Right kidney (tissue), 1 donor: ENCODE data around the gene ELP4.
"Not testable (repeated sequence)": the region's sequence is repeated elsewhere in the genome, so short reads cannot be mapped to it uniquely, and the experiment has no call there.

ENCODE experiments used
- DNase-seq: peaks from one replicate; pipeline ENCODE4 v3.0.0-alpha.2; 2016

The ELP4 gene

DNA sequence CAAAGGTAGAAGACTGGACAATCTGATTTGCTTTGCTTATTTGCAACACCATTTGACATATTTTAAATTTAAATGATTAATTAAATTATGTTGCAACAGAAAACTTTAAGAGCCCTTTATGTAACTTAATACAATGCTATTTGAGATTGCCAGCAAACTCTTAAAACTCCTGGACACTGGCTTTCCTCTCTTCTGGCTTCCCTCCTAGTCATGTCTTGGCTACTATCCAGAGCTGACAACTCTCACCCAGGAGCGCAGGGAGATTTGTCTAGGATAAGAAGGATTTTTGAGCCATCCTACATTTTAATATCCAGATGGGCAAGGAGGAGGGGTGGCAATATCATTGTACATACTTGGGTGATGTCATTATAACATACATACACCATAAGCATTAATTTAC is 134.3 kb downstream of the ELP4 start:
- DNase-seq: no peak

DNA sequence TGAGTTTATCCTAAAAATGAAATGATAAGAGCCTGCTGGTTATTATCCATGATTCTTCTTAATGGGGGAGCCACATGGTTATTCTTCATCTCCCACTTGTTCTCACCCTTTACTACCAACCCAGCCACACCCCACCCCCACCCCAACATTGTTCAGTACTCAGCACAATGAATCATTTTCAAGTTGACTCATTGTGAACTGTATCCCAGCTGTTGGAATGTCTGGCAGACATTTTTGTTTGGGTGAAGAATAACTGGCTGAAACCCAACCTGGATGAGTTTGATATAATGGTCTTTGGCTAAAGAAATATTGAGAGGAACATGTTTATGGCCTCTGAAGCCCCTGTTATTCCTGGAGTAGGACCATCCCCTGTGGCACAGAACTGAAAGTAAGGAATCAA is 136.2 kb downstream of the ELP4 start:
- DNase-seq: no peak

DNA sequence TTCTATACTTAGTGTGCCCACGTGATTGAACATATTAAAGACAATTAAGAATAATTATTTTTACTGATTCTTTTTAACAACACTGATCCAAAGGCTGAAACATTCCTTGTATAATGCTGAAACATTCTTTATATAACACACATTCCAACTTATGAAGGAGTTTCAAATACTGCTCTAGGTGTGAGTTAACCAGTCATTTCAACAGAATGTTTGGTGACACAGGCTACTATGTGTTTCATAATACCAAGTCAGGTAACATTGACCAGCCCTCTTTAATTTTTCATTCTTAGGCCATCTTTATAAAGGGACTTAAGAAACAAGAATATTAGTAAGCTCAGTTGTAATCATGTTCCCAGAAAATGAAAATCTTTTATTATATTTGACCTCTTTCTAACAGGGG is 136.6 kb downstream of the ELP4 start:
- no peak for DNase-seq

DNA sequence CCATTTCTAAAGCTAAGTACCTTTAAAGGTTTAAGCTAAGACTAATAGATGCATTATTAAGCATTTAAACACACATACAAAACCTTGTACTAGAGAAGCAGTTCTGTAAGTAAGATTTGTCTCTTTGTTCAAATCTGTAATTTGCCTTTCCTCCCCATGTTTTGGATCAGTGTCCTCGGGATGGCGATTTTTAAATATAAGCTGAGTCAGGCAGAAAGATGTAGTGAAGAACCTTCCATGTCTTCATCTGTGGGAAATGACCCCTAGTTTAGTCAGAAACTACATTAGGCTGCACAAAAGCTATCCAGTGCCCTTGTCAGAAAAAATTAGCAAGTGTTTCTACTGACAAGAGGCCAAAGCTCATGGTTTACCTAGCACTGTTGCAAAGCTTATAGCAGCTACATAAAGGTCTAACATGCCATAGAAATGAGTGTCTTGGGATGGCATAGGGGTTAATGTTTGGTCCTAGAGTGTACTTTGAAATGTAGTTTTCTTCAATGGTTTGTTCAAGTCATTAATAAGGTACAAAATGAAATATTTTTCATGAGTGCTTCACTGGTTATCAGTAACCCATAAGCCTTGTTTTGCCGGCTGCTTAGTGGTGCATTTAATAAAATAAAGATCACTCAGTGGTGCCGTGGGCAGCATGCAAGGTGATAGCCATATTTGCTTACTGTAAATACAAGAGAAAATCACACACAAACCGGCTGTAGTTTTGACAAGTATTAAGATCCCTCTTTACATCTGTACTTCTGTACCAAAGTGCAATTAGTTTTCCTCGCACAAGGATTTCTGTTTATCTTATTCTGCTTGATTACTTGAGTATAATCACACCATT is 139.8 kb downstream of the ELP4 start:
- DNase-seq: no peak

DNA sequence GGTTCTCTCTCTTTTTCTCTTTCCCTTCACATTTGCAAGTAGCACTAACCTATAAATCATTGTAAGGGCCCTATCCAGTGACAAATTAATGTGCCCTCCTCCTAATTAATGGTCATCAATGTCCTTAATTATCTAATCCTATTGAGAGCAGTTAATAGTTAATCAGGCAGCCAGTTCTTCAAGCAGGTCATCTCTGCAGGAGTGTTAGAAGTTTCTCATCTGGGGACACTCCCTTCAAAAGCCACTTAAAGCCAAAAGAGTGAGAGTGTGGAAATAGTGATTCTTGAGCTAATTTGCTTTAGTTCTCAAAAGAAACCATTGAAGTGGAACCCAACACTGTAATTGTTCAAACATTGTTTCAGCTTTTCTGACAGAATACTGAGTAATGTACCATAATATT is 141.6 kb downstream of the ELP4 start:
- no peak for DNase-seq

DNA sequence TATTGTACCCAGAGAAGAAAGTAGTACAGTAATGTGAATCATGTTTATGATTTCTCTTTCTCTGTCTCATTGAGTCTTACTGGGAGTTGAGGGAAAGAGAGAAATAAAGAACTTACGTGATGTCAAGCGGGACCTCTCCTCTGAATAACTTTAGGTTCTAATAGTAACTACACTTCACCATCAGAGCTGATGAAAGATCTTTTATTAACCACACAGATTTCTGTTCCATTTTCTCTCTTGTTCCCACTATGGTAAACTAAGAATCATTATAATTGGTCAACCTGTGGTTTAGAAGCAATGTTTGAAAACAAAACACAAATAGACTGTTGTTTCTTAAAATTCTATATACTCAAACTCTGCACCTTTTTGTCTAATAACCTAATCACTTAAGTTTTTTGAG is 142.3 kb downstream of the ELP4 start:
- DNase-seq: no peak

DNA sequence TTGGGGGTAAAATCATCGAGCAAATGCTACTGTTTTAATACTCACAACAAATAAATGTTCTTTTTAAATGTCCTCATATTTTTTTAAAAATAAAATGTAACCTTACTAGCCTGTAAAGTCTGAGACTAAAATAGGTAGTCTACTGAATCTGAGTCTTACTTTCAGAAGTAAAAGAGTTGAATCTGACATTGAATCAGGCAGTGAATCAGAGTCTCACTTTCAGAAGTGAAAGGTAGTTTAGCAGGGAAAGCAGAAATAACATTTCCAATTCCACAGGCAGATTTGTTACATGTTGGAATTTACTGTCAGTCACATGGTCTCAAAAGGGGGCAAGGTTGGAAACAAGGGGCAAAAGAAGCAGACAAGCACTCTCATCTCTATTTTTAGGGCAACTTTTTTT is 143.0 kb downstream of the ELP4 start:
- DNase-seq: no peak

DNA sequence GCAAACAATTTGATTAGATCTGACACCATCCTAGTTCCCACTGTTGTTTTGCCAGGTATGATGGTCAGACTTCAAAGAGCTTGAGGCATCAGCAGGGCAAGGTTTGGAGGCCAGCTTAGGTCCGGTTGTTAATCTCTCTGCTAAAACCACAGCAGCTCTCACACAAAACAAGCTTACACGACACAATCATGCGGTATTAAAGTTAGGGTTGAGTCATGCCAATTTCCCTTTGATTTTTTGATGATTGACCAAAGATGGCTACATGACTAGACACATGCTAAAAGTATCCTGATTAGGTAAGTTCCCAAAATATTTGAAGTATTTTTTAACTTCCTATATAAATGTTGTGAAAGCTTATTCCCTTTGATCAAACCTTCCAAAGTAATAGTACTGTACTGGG is 145.9 kb downstream of the ELP4 start:
- no peak for DNase-seq

DNA sequence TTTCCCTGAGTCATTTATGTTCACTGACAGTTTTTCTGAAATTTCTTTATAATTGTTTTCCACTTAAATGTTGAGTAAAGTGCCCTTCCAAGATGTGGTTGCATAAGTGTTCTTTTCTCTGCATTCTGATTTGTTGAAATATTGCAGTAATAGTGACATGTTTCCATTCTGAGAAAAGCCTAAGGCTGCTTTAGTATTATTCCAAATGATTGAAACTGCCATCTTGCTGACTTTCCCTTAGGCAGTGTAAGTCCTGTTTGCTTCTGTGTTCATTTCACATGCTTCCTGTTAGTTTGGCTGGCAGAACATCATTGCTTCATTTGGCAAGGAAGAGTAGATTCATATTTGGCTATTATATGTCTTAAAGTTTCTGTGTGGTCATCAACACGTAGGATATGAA is 146.5 kb downstream of the ELP4 start:
- no peak for DNase-seq

DNA sequence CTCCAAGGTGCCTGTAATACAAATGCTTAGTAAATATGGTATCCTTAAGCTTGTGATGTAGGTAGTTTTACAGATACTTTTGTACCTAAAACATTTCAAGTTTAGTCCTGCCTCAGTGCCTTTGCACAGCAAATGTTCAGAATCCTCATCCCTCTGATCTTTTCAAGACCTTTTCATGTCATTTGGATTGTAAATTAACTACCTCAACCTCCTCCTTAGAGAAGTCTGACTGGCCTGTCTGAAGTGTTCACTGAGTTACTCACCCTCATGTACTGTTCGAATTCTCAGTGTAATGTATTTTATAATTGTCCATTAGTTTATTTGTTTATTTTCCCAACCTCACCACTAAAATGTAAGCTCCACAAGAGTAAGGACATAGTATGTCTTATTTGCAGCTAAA is 147.5 kb downstream of the ELP4 start:
- no peak for DNase-seq

DNA sequence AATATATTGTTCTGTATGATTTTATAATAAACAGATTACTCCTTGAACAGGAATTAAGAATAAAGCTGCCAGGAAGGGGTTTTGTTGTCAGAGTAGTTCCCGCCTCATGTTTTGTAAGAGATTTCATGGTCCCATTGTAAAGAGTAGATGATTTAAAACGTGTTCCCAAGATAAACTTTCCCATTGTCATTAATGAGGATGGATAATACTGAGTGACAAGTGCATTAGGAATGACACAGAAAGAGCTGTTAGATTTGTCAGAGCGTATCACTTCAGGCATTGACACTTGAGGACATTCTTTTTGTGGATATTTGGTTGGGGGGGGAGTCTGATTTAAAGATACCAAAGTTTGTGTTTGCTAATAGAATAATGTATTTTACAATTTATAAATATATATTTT is 154.6 kb downstream of the ELP4 start:
- DNase-seq: no peak

DNA sequence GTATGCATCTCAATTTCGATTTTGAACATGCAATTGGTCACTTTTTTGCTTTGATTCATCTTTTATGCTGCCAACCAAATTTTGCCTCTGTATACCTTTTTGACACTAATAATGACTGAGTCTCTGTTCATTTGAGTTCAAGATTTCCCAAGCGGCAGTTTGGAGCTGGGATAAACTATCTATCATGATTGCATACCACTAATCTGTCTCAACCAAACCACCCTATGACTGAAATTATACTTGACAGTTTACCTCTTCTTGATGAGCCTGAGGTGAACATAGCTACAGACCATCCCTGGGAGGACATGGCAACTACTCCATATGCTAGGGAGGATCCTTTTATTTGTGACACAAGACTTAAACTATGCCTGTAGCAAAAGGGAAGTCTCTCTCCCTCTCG is 155.4 kb downstream of the ELP4 start:
- no peak for DNase-seq

DNA sequence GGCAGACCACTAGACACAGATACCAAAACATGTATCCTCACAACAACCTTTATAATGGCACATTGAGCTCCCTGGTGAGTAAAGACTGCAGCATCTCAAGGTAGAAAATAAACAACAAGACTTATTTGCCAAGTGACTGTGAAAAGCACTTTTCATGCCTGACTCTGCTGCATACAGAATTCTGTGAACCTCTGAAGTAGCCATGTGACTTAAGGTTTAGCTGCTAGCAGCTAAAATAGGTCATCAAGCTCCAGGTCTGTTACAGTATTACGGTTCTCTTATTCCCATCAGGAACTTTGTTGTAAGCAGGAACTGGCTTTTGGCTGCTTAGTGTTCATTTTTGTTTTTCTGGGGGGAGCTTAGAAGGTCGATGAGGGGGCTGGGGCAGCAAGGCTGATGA is 162.1 kb downstream of the ELP4 start:
- DNase-seq: no peak

DNA sequence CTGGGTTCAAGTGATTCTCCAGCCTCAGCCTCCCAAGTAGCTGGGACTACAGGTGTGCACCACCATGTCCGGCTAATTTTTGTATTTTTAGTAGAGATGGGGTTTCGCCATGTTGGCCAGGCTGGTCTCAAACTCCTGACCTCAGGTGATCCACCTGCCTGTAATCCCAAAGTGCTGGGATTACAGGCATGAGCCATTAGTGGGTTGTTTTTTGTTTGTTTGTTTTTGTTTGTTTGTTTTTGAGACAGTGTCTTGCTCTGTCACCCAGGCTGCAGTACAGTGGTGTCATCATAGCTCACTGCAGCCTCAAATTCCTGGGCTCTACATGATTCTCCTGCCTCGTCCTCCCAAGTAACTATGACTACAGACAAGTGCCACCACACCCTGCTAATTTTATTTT is 163.5 kb downstream of the ELP4 start:
- not testable (repeated sequence) for DNase-seq

DNA sequence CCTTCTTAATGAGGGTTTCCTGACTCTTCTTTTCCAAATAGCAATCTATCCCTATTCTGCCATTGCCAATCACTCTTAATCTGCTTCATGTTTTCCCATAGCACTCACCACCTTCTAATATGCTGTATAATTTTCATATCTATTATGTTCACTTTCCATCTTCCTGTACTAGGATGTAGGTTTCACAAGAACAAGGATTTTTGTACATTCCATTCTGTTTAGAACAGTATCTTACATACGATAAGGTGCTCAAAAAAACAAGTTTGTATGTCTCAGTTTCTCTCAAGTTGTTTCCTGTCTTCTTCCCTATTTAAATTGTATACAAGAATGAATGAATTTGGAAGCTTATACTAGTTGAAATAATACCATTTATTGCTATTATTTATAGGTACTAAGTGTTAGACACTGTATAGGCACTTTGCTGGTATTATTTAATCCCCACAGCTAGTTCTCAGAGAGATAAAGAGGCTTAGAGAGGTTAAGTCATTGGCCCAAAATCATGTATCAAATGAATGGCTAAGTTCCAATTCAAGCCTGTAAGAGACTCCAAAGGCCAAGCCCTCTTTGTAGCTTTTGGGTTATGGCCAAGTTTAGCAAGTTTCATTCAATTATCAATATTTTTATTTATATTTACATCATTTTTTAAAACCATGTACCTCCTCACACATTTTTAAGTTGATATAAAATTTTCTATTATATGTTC is 166.9 kb downstream of the ELP4 start:
- DNase-seq: no peak

DNA sequence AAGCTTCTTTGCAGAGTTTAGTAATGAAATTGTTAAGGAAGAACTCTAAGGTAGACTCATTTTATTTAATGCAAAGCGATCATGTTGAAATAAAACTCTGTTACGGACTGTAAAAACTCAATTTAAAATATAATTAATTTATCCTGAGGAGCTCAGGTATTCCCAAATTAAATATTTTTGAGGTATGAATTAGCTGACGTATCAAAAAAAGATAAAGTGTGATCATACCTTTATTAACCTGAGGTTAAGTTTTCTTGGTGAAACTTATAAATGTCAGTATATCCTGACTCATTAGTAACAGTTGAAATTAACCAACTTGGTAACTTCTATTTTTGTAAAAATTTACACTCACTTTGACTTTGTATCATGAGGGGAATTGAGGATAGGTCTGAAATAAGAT is 171.2 kb downstream of the ELP4 start:
- no peak for DNase-seq

DNA sequence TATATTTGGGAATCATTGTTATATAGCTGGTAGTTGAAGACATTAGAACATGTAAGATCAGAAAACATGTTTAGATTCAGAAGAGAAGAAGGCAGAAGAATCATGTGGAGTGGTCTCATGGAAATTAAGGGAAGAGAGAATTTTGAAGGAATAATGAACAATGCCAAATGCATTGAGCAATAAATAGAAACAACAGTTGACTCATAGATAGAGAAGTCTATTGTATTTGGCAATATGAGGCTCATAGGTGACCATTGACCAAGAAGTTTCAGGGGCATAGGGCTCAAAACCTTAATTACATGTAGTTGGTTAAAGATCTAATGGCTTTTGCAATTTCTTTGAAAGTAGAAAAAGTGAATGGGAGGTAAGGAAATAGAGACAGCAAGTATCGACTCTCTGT is 177.7 kb downstream of the ELP4 start:
- no peak for DNase-seq

DNA sequence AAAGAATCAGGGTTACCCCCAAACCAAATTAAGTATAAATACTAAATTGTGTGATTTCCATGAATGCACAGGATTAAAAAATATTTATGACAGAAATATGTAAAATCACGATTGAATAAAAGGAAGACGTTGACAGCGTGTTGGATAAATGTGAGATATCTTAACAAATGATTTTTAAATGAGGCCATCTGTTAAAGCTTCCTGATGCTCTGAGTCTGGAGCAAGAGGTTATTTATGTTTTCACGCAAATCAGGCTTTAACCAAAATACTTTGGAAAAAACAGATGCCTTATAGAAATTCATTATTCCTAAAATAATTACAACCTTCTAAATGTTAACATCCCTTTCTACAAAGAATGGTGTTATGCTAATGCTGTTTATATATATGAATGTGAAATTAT is 178.3 kb downstream of the ELP4 start:
- no peak for DNase-seq

DNA sequence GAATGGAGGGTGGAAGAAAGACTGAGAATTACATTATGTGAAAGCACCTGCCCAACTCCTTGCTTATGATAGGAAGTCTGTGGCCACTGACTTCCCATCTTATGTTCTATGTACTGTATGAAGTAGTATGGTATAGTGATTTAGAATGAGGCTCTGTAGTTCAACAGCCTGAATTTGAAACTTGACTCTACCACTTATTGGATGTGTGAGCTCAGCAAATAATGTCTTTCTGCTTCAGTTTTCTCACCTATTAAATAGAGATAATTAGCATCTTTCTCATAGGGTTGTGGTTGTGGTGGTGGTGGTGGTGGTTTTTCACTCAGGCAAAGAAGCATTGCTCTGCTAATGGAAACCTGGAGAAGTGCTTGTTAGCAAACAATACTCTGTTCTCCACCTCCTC is 180.0 kb downstream of the ELP4 start:
- DNase-seq: no peak

DNA sequence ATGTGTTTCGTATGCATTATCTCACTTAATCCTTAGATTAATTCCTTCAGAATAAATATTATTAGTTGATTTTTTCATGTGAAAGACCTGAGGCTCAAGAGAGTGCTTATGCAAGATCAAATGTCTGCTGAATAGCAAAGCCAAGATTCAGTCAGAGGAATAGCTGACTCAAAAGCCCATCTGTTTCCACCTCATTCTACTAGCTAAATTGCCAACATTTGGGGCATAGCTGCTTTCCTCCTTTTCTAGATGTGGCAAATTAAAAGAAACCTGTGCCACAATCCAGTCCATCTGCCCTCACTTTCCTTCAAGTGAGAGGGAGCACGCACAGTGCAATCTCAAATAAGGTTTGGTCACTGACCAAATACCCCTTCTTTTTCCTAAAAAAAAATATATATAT is 180.5 kb downstream of the ELP4 start:
- DNase-seq: no peak

DNA sequence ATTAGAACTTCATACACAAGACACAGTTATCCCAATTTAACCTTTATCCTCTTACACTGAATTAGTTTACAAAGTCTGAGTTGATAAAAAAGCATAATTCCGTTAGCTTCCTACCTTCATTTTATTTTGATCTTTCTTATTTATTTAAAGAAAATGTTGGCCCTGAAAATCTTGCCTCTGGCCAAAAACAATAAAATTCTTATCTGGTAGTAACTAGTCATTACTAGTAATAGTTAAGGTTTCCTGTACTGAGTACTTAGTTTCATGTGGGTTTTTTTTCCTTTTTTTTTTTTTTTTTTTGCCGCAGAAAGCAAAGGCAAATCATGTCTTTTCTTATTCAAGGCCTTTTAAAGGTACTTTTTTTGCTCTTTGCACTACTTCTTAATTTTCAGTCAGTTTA is 180.9 kb downstream of the ELP4 start:
- no peak for DNase-seq

DNA sequence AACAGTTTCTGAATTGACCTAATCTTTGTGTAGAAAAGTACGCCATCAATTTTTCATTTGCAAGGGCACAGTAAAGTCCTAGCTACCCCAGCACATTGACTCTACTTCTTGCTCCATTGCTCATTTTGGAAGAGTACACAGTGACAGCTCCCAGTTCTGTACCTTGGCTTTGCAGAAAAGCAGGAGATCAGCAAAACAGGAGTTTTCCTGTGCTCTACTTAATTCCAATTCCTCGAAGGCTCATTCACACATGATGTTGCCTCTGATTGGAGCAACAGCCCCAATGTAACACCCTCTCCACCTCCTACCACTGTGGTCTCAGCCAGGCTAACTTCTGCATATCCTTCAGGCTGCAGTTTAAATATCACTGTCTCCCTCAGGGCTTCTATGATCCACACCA is 182.9 kb downstream of the ELP4 start:
- no peak for DNase-seq

DNA sequence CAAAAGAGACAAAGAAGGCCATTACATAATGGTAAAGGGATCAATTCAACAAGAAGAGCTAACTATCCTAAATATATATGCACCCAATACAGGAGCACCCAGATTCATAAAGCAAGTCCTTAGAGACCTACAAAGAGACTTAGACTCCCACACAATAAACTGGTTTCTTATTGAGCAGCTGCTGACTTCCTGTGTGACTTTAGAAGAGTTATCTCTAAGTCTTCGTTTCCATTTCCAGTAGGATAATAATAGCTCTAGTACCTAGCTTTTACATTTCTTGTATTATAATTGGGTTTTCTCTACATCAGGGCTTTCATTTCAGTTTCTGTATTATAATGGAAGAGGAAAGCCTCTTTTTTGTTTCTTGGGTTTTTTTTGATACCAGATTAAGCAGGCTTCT is 187.5 kb downstream of the ELP4 start:
- DNase-seq: not testable (repeated sequence)

DNA sequence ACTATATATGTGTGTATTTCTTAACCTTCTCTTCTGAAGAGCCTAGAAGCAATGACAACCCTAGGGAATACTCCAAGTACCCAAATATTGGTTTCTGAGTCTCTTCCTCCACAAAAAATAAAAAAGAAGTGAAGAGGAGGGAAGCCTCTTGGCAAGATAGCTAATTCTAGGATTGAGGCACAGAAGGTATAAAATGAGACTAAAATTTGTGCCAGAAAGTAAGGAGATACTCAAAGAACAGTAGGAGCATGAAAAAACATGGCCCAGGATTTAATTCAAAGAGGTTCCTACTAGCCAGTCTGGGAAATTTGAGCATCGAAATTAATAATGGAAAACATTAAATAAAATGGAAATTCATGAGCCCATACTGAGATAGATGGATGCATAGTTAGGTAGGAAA is 189.5 kb downstream of the ELP4 start:
- DNase-seq: no peak
